Smooth muscle cell of the coronary artery (primary cell): Measurements from ENCODE around the gene SNTG2. TPM values are rescaled to one million over a fixed set of nuclear protein-coding genes. Genes with fewer than 3 reads are reported as not detected.

ENCODE experiments used
- total RNA-seq: library from RNA; depleted of rRNA; stranded (reverse); fragments of >200 nt; gene quantifications from 2 replicates; pipeline ENCODE4 v1.2.3, GENCODE V29; 2014; ENCODE audit warnings: low replicate concordance

SNTG2 gene
- not detected in 2 replicates for total RNA-seq

GRCh38 chr2:950080-950966, at the start of gene SNTG2:
SNTG2 (plus strand) TSS chr2:950849; CDS start chr2:950997, 148 bp downstream.

GRCh38 chr2:1413156-1413710, 462.6 kb downstream of the SNTG2 start, which contains the start of gene TPO:
TPO (plus strand) TSS chr2:1413463; CDS start chr2:1414409, 946 bp downstream.

